Measurements from ENCODE around the gene SMIM3.
"Not testable (repeated sequence)": the region's sequence is repeated elsewhere in the genome, so short reads cannot be mapped to it uniquely, and the experiment has no call there.

The SMIM3 gene

GRCh38 chr5:150793423-150793888 lies 14.9 kb downstream of the SMIM3 start:
- DNase-seq, result not testable (repeated sequence)

GRCh38 chr5:150794927-150795326 lies 16.4 kb downstream of the SMIM3 start:
- no peak for DNase-seq

GRCh38 chr5:150797384-150797783 lies 18.8 kb downstream of the SMIM3 start:
- DNase-seq, result no peak

GRCh38 chr5:150801117-150801927 lies 22.8 kb downstream of the SMIM3 start:
- DNase-seq, result peak in 4 of 56 donors; percentile 4 to 52 (median 16)

GRCh38 chr5:150804388-150804787 lies 25.8 kb downstream of the SMIM3 start:
- DNase-seq, result no peak

GRCh38 chr5:150809363-150809762 lies 30.8 kb downstream of the SMIM3 start:
- DNase-seq, result no peak

- DNase-seq, result no peak
Observed at GRCh38 chr5:150815010-150815409, 36.5 kb downstream of the SMIM3 start.

- no peak for DNase-seq
Observed at GRCh38 chr5:150816946-150817345, 38.4 kb downstream of the SMIM3 start.

- DNase-seq, result no peak
Observed at GRCh38 chr5:150829744-150830143, 51.2 kb downstream of the SMIM3 start.

- DNase-seq, result not testable (repeated sequence)
Observed at GRCh38 chr5:150831821-150832220, 53.3 kb downstream of the SMIM3 start.

- no peak for DNase-seq
Observed at GRCh38 chr5:150836064-150836463, 57.5 kb downstream of the SMIM3 start.

- DNase-seq, result no peak
Observed at GRCh38 chr5:150836703-150837102, 58.1 kb downstream of the SMIM3 start.

- DNase-seq, result not testable (repeated sequence)
Observed at GRCh38 chr5:150845185-150845859, 66.8 kb downstream of the SMIM3 start.

GRCh38 chr5:150846308-150846653 lies 67.7 kb downstream of the SMIM3 start, which contains the start of gene IRGM:
IRGM (plus strand) TSS chr5:150846521; CDS start chr5:150848124, 1,603 bp downstream.
- DNase-seq, result not testable (repeated sequence)

All from nucleus accumbens (tissue), 56 donors.